Measurements from ENCODE around the gene TPP1.

Gene TPP1

GRCh38 chr11:6611092-6611962 lies 7.9 kb downstream of the TPP1 start:
- FAIRE-seq = no peak

GRCh38 chr11:6610591-6610990 lies 8.6 kb downstream of the TPP1 start:
- no peak for FAIRE-seq

GRCh38 chr11:6609502-6610015 lies 9.7 kb downstream of the TPP1 start:
- FAIRE-seq = no peak

GRCh38 chr11:6608726-6609501 lies 10.3 kb downstream of the TPP1 start:
- no peak for FAIRE-seq

GRCh38 chr11:6608011-6608410 lies 11.2 kb downstream of the TPP1 start:
- no peak for FAIRE-seq

- no peak for FAIRE-seq
Measured at GRCh38 chr11:6607190-6607795, 11.9 kb downstream of the TPP1 start.

- no peak for FAIRE-seq
Measured at GRCh38 chr11:6606471-6607189, 12.6 kb downstream of the TPP1 start.

- FAIRE-seq = no peak
Measured at GRCh38 chr11:6604790-6605189, 14.4 kb downstream of the TPP1 start.

- FAIRE-seq = no peak
Measured at GRCh38 chr11:6604081-6604626, 15.1 kb downstream of the TPP1 start.

GRCh38 chr11:6603287-6604080 lies 15.7 kb downstream of the TPP1 start, which contains the start of the genes ILK and RRP8:
TSS of gene ILK (plus strand) at chr11:6603774. CDS start at chr11:6604272, 498 bp downstream.
TSS of gene RRP8 (minus strand) at chr11:6603616. CDS start at chr11:6603502, 114 bp downstream.
- FAIRE-seq = no peak

- no peak for FAIRE-seq
Measured at GRCh38 chr11:6602096-6602940, 16.9 kb downstream of the TPP1 start.

GRCh38 chr11:6601041-6601461 lies 18.2 kb downstream of the TPP1 start:
- FAIRE-seq = no peak

GRCh38 chr11:6599881-6600390 lies 19.3 kb downstream of the TPP1 start:
- FAIRE-seq = no peak

- no peak for FAIRE-seq
Measured at GRCh38 chr11:6599449-6599848, 19.8 kb downstream of the TPP1 start.

- no peak for FAIRE-seq
Measured at GRCh38 chr11:6598555-6598954, 20.7 kb downstream of the TPP1 start.

- no peak for FAIRE-seq
Measured at GRCh38 chr11:6596239-6596877, 22.9 kb downstream of the TPP1 start.

- no peak for FAIRE-seq
Measured at GRCh38 chr11:6594142-6594768, 25.0 kb downstream of the TPP1 start.

- FAIRE-seq = no peak
Measured at GRCh38 chr11:6588018-6588417, 31.2 kb downstream of the TPP1 start.

- FAIRE-seq = no peak
Measured at GRCh38 chr11:6587360-6587953, 31.8 kb downstream of the TPP1 start.

All from islet of Langerhans (tissue), 1 donor.